ENCODE data around the gene USP5.

USP5 gene

DNA sequence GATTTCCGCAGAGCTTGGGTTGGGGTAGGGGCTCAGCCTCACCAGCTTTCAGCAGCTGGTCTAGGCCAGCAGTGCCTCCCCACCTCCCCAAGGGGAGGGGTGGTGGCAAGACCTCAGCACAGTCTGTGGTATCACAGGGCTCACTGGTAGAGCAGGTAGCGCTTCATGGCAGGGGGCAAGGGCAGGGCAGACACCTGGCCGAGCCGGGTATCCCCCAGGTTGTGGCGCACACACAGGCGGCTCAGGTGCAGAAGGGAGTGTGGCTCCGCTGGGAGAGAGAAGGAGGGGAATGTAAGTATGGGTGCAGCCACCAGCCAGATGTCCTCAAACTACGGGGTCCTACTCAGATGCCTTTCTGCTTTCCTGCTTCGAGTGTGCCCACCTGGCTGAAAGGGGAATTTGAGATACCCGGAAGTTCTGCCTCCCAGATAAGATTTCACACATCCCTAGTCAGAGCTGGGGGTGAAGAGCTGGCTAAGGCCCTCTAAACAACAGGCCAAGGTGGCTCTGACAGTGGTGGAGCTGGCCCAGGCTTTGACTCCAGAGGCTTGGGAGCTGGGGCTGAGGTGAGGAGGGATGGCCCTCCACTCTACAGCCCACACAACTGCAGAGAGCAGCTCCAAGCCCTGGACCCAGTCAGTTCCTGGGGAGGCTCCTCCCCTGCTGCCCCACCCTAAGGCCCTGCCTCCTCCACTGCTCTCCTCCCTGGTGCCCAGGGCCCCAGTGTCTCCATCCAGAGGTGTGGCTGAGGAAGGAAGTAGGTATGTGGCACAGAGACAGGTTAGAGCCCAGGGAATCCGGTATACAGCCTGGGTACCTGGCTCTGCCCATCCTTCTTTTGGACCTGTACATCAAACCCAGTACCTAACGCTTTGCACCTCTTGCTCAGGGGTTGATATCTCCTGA, 19.4 kb downstream of the USP5 start:
- 0 out of 2 replicates have a peak, but pooled peaks have one; percentile 13 for TF ChIP-seq YY1 (IDR thresholded peaks at IDR 0.05; ENCODE audit: low read depth)
- TF ChIP-seq ZBTB7A (IDR thresholded peaks at IDR 0.05; ENCODE audit: low read depth) = no peak

- TF ChIP-seq, protein P1, sequence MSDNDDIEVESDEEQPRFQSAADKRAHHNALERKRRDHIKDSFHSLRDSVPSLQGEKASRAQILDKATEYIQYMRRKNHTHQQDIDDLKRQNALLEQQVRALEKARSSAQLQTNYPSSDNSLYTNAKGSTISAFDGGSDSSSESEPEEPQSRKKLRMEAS (IDR thresholded peaks at IDR 0.05) = peak; percentile 68
- TF ChIP-seq NFIC (IDR thresholded peaks at IDR 0.05) (no peak), YY1 (IDR thresholded peaks at IDR 0.05; ENCODE audit: low read depth) (peak; percentile 41), FOXM1 (IDR thresholded peaks at IDR 0.05; ENCODE audit: borderline replicate concordance, low read depth) (no peak), ZBTB7A (IDR thresholded peaks at IDR 0.05; ENCODE audit: low read depth) (peak; percentile 87), CREB1 (IDR thresholded peaks at IDR 0.05; ENCODE audit: low read depth) (no peak), TEAD4 (IDR thresholded peaks at IDR 0.05) (peak; percentile 52; the same call in 1 of the 2 replicates), TAF1 (IDR thresholded peaks at IDR 0.05; ENCODE audit: low read depth) (no peak; the same call in 1 of the 2 replicates), EGR1 (IDR thresholded peaks at IDR 0.05) (no peak), REST (IDR thresholded peaks at IDR 0.05; ENCODE audit: low read depth) (no peak), RAD21 (IDR thresholded peaks at IDR 0.05; ENCODE audit: low read depth) (peak; percentile 48; the same call in 1 of the 2 replicates), TCF12 (IDR thresholded peaks at IDR 0.05; ENCODE audit: low read depth) (peak; percentile 43; the same call in 1 of the 2 replicates), EP300 (IDR thresholded peaks at IDR 0.05; ENCODE audit: borderline replicate concordance) (no peak), CEBPB (IDR thresholded peaks at IDR 0.05) (no peak)
- TF ChIP-seq, protein P2, sequence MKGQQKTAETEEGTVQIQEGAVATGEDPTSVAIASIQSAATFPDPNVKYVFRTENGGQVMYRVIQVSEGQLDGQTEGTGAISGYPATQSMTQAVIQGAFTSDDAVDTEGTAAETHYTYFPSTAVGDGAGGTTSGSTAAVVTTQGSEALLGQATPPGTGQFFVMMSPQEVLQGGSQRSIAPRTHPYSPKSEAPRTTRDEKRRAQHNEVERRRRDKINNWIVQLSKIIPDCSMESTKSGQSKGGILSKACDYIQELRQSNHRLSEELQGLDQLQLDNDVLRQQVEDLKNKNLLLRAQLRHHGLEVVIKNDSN (IDR thresholded peaks at IDR 0.05) = peak; percentile 41; the same call in 1 of the 2 replicates
These were observed 20.4 kb downstream of the USP5 start for GRCh38 chr12:6872073-6873048.

GRCh38 chr12:6873094-6874014, 21.4 kb downstream of the USP5 start, which contains the start of gene SPSB2:
TSS of gene SPSB2 (minus strand) at chr12:6873303. CDS start at chr12:6872901, 402 bp downstream.
- no peak for TF ChIP-seq EP300 (IDR thresholded peaks at IDR 0.05; ENCODE audit: borderline replicate concordance)
- no peak for TF ChIP-seq RAD21 (IDR thresholded peaks at IDR 0.05; ENCODE audit: low read depth)
- TF ChIP-seq, protein P2 (IDR thresholded peaks at IDR 0.05) = no peak
- TF ChIP-seq TEAD4 (IDR thresholded peaks at IDR 0.05) = 0 out of 2 replicates have a peak, but pooled peaks have one; percentile 4
- no peak; the same call in 1 of the 2 replicates for TF ChIP-seq TCF12 (IDR thresholded peaks at IDR 0.05; ENCODE audit: low read depth)
- peak; percentile 79; the same call in 1 of the 2 replicates for TF ChIP-seq ZBTB7A (IDR thresholded peaks at IDR 0.05; ENCODE audit: low read depth)
- TF ChIP-seq REST (IDR thresholded peaks at IDR 0.05; ENCODE audit: low read depth) = no peak
- TF ChIP-seq TAF1 (IDR thresholded peaks at IDR 0.05; ENCODE audit: low read depth) = peak; percentile 81
- TF ChIP-seq CREB1 (IDR thresholded peaks at IDR 0.05; ENCODE audit: low read depth) = no peak
- TF ChIP-seq, protein P1 (IDR thresholded peaks at IDR 0.05) = no peak; the same call in 1 of the 2 replicates
- TF ChIP-seq CEBPB (IDR thresholded peaks at IDR 0.05) = no peak
- peak; percentile 58; the same call in 1 of the 2 replicates for TF ChIP-seq EGR1 (IDR thresholded peaks at IDR 0.05)
- no peak for TF ChIP-seq FOXM1 (IDR thresholded peaks at IDR 0.05; ENCODE audit: borderline replicate concordance, low read depth)
- peak; percentile 17; the same call in 1 of the 2 replicates for TF ChIP-seq NFIC (IDR thresholded peaks at IDR 0.05)
- TF ChIP-seq YY1 (IDR thresholded peaks at IDR 0.05; ENCODE audit: low read depth) = 0 out of 2 replicates have a peak, but pooled peaks have one; percentile 12

Data from Ishikawa (cell line).